ENCODE data around the gene OPCML. TPM values are rescaled to one million over a fixed set of nuclear protein-coding genes. Genes with fewer than 3 reads are reported as not detected.

Gene OPCML
- total RNA-seq, 1 donor = not detected

DNA sequence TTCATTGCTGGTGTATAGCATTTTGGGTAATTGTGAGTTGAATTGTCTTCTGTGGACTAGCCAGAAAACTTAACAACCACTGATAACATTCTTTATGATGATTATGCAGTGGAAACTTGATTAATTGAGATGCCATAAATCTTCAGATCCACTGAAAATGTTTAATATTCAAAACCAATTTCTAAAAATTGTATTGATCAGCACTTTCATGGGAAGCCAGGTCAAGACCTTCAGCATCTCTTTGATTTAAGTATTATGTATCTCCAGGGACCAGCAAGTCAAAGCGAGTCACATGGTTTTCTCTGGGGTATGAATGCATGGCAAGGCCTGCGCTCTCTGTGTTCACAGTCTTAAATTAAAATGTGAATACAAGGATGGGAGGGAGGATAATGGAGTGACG is 596.9 kb downstream of the OPCML start:
- DNase-seq (ENCODE audit: low read depth) = no peak
- H3K4me3 ChIP-seq (ENCODE audit: low read depth, low read length) = no peak overlapping the region
- TF ChIP-seq, protein P1, sequence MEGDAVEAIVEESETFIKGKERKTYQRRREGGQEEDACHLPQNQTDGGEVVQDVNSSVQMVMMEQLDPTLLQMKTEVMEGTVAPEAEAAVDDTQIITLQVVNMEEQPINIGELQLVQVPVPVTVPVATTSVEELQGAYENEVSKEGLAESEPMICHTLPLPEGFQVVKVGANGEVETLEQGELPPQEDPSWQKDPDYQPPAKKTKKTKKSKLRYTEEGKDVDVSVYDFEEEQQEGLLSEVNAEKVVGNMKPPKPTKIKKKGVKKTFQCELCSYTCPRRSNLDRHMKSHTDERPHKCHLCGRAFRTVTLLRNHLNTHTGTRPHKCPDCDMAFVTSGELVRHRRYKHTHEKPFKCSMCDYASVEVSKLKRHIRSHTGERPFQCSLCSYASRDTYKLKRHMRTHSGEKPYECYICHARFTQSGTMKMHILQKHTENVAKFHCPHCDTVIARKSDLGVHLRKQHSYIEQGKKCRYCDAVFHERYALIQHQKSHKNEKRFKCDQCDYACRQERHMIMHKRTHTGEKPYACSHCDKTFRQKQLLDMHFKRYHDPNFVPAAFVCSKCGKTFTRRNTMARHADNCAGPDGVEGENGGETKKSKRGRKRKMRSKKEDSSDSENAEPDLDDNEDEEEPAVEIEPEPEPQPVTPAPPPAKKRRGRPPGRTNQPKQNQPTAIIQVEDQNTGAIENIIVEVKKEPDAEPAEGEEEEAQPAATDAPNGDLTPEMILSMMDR (IDR thresholded peaks at IDR 0.05; ENCODE audit: insufficient read depth, low read depth, low read length) = no peak

DNA sequence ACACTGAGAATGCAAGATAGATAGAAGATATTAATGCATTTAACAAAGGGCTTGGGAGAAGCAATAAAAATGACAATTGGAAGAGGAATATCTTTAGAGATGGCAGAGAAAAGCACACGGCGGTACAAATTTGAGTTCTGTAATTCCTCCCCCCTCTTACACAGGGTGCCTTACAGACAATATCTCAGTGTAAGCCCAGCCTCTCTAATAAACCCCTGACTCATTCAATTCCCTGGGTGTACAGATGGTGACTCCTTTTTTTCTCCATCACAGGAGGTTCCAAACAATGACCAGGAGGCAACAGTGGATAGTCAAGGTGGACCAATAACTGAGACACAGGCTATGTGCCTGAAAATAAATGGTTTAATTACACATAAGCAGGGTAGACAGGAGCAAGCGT is 598.6 kb downstream of the OPCML start:
- TF ChIP-seq, protein P1 (IDR thresholded peaks at IDR 0.05; ENCODE audit: insufficient read depth, low read depth, low read length) = no peak
- no peak overlapping the region for H3K4me3 ChIP-seq (ENCODE audit: low read depth, low read length)
- DNase-seq (ENCODE audit: low read depth) = no peak

DNA sequence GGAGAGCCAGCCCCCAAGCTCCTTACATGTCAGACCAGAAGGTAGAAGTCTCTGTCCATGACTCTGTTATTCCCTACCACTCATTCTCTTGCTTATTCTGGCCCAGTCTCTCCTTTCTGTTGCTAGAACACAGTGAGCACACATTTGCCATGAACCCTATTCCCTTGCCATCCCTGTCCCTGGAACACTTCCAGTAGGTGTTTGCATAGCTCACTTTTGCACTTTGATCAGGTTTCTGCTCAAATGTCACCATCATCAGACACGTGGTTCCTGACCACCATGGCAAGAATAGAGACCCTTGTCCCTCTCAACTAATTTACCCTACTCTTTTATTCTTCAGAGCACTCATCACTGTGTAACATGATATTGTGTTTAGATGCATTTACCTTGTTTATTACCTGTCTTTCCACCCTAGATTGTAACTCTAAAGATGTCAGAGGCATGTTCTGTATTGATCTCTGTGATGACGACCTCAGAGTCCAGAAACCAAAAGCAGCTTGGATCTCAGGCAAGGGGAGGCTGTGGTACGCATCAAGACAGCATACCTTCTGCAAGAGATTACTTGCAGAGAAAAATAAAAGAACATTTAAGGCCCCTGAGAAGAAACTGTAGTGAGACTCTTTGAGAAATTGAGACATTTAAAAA is 606.4 kb downstream of the OPCML start:
- no peak overlapping the region for H3K4me3 ChIP-seq (ENCODE audit: low read depth, low read length)
- DNase-seq (ENCODE audit: low read depth) = no peak
- TF ChIP-seq, protein P1 (IDR thresholded peaks at IDR 0.05; ENCODE audit: insufficient read depth, low read depth, low read length) = no peak

DNA sequence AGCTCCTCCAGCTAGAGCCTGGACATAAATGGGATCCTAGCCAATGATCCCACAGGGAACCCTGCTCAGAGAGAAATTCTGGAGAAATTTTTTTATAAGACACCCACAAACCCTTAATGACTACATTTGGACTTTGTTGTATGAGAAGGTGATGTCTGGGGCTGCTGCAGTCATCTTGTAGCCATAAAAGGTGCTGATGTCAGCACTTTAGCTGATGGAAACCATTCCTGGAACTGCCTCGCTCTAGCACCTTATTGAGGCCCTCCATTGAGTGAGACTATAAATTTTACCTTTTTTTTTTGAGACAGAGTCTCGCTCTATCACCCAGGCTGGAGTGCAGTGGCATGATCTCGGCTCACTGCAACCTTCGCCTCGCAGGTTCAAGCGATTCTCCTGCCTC is 610.7 kb downstream of the OPCML start:
- TF ChIP-seq, protein P1 (IDR thresholded peaks at IDR 0.05; ENCODE audit: insufficient read depth, low read depth, low read length) = no peak
- no peak overlapping the region for H3K4me3 ChIP-seq (ENCODE audit: low read depth, low read length)

DNA sequence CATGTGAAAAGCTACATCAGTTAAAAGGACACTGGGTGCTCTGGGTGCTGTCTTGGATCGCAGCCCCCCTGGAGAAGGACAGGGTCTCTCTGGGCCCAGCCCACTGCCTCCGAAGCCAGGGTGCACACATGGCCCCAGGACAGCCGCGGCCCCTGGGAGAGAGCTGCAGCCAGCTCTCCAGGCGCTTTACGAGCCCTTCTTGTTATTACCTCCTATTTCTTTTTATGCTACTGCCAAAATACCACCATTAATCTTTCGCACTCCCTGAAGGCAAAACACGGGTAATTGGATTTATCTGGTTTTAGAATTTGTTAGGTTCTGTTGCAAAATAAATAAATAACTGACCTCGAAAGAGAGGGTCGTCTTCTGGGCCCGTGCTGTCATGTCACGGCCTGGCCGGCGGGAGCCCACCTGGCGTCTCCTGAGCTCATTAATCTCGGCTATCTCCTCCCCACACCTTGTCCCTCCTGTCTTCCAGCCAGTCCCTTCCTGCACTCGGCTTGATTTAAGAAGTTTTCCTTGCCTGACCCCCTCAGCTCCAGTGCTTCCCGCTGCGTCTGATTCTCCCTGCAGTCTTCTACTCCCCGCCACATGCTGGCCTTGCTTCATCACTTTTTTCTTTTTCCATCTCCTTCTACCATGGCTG is 611.7 kb downstream of the OPCML start:
- DNase-seq (ENCODE audit: low read depth) = no peak
- TF ChIP-seq, protein P1 (IDR thresholded peaks at IDR 0.05; ENCODE audit: insufficient read depth, low read depth, low read length) = no peak
- H3K4me3 ChIP-seq (ENCODE audit: low read depth, low read length) = no peak overlapping the region

More for the DNA sequence above, 610.7 kb downstream of the OPCML start:
- DNase-seq (ENCODE audit: low read depth) = no peak

DNA sequence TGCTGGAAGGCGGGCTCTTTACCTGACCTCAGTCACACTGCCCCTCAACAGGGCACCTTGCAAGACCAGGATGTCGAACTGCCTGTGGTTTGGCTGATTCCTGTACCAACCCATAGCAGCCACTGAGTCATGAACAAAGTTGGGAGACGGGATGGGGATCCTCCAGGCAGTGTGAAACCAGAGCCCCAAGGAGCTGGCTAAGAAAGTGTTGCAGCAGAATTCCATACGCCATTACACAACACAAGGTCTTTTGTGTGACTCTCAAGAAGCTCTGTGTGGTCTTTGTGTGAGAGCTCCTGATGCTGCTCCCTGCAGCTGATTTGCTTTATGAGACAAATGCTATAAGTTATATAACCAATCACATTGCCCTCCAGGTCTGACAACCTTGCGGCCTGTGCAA is 617.7 kb downstream of the OPCML start:
- no peak for DNase-seq (ENCODE audit: low read depth)
- TF ChIP-seq, protein P1 (IDR thresholded peaks at IDR 0.05; ENCODE audit: insufficient read depth, low read depth, low read length) = no peak
- H3K4me3 ChIP-seq (ENCODE audit: low read depth, low read length) = no peak overlapping the region
